GM04503 (cell line): Measurements from ENCODE around the gene BCL11A.
A peak's percentile ranks its signal among the peaks of the same experiment; 100 is the strongest.

Source experiments
- DNase-seq: peaks from one replicate; pipeline ENCODE4 v3.0.0-alpha.2; 2012; ENCODE audit warnings: low read depth

Gene BCL11A

DNA sequence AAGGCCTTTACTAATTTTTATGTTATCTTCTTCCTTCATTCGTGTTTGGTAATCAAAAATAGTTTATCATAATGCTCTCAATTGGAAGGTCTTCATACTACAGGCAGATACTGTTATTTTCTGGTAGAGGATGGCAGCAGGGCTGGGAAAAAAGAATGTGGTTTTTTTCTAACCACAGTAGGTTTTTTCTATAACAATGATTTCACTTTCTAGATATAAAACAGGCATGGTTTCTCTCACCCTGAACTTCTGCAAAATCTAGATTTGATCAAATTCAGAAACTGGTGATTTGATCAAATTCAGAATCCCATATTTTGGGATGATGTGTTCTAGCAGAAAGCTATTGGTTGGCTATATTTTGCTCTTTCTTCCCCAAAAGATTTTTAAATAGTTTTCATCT, 27.6 kb downstream of the BCL11A start:
- DNase-seq, result no peak

DNA sequence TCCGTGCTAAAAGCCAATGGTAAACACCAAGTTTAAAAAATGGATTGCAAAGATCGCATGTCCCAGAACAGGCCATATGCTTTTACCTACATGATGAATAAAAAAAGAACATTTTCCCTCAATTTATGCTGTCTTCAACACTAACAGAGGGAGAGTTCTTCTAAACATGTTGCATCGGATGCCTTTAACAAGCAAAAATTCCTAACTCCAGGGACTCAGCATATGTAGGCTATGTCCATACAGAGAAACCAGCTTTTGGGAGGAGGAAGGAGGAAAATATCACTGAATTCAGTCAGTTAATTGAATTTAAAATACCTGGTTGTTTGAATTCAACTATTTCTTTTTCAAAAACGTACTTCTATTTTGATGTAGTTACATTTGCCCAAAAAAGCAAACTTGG, 28.6 kb downstream of the BCL11A start:
- no peak for DNase-seq

GRCh38 chr2:60523963-60524362, 29.5 kb downstream of the BCL11A start:
- DNase-seq, result no peak

DNA sequence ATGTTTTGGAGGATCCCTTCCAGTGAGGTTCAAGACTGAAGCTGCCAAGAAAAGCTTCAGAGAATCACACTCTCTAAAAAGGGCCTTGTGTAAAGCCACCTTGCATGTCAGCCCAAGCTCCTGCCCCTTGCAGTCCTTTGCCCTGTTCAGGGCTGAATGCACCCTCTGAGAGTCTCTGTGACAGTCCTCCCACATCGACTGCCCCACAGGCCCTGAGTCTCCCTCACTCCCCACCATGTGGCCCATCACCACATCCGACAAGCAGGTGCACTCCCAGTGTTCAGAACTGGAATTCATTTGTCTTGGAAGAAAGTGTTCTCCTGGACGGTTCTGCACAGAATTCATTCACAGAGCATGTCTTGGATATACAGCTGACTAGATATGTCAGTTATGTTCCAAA, 31.0 kb downstream of the BCL11A start:
- no peak for DNase-seq

DNA sequence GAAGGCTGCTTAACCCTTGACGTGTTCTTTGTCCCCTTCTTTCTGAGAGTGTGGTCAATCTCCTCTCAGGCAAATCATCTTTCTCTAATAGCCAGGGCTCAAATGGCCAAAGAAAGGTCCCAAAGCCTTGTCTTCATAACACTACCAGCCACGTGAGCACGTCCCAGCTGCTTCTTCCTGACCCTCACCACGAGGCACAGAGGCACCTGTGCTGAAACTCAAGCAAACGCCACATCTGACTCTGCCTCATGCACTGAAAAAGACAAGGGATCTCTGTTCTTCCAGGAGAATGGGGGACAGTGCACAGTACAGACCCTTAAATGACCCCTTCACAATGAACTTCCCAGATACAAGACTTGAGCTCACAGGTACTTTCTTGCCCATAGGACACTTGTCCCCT, 31.8 kb downstream of the BCL11A start:
- DNase-seq, result no peak

DNA sequence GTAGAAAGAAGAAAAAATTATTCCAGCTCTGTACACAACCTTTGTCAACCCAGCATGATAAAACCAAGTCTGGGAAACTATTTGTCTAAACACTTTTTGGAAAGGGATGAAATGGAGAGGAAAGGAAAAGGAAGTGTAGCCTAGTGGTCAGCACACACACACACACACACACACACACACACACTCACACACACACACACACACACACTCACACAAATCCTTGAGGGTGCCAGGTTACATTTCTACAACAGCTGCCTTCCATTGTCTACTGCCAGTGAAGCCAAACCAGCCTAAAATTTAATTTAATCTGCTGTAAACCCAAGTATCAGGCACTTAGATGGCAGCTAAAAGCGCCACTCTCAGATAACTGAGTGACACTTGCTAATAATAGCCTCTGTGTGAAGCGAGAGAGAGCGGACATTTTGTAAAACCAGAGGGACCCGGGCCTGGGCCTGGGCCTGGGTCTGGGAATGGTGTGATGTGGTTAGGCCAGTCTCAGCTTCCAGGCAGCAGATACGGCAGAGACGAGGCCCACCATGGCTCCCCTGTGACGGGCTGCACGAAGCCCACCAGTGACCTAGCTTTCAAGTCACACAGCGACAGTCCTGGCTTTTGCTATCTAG, 32.4 kb downstream of the BCL11A start:
- DNase-seq, result no peak

DNA sequence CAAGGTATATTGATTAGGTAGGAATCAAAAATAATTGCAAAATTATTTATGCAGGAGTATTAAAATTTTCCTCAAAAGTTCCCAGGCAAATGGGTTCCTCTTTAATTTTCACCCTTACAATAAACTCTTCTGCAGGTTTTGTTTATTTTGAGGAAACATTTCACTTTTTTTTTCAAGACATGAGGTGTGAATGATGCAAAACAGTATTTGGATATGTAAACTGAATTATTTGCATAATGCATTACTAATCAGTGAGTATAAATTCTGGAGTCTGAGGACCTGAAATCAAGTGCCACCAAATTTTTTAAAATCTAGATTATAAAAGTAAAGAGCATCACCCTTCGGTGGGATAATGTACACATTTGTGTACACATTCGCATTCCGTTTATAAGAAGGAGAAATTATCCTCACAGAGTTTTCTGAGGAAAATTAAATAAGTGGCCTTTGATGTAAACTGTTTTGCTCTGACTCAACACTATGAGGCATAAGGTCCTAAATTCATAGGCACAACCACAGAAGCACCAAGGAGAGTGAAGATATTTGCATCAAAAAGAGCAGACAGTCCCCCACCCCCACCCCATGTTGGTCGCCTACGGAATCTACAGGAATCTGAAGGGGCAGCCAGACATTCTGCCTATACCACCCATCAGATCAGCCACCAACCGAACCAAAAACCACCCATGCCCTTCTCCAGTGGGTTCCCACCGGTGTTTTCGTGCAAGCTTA, 33.1 kb downstream of the BCL11A start:
- no peak for DNase-seq

GRCh38 chr2:60519231-60519863, 34.1 kb downstream of the BCL11A start:
- no peak for DNase-seq

DNA sequence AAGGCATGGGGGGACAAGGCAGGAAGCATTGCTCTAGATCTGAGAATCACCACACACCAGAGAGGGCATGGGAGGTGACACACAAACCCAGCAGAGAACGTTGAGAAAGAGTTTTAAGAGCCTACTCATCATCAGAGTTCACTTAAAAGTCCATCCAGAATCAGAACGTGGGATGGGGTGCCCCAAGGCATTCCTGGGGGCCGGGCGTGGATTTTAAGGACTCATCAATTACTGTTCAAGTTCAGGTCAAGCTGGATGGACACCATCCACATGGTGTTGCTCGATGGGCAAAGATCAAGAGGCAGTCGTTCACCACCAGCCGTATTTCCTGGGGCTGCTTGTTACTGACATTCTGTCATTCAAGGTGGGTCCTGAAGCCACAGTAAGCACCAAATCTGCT, 34.9 kb downstream of the BCL11A start:
- DNase-seq, result no peak

DNA sequence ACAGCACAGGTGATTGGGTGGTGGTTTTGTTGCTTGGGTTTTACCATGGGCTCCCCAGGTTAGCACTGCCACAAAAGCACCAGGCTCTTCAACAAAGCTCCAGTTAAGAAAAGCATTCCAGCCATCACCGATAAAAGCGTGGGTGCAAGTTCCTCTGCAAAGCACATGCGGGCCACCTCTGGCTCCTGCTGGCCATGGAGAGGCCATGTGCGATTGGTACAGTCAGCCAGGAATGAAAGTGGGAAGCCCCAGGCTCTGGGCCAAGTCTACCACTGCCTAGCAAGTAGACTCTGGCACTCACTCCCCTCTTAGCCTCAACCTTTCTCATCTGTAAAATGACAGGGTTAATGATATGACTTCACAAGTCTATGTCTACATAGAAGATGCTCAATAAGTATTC, 36.0 kb downstream of the BCL11A start:
- DNase-seq, result no peak

- DNase-seq, result no peak
These were observed 36.6 kb downstream of the BCL11A start for GRCh38 chr2:60516826-60517225.

- DNase-seq, result peak; percentile 55
These were observed 37.1 kb downstream of the BCL11A start for GRCh38 chr2:60516383-60516811.

- DNase-seq, result peak; percentile 50
These were observed 37.7 kb downstream of the BCL11A start for GRCh38 chr2:60515721-60516226.

GRCh38 chr2:60513996-60514395, 39.5 kb downstream of the BCL11A start:
- DNase-seq, result no peak

DNA sequence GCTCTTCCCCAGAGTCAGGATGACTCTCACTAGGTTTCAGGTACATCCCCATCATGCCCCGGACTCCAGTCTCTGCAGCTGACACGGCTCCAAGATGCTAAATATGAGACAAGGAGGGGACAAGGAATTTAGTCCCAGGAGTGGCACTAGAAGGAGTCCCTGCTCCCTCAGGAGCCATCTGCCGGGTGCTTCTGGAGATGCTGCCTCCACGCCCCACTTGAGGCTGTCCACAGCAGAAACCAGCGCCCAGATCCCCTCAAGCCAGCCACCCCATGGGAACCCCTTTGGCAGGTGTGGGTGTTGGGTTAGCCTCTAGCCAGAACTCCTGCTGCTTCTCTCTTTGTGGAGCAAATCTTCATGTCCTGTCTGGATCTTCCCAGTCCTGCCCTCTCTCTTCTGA, 40.3 kb downstream of the BCL11A start:
- DNase-seq, result no peak

DNA sequence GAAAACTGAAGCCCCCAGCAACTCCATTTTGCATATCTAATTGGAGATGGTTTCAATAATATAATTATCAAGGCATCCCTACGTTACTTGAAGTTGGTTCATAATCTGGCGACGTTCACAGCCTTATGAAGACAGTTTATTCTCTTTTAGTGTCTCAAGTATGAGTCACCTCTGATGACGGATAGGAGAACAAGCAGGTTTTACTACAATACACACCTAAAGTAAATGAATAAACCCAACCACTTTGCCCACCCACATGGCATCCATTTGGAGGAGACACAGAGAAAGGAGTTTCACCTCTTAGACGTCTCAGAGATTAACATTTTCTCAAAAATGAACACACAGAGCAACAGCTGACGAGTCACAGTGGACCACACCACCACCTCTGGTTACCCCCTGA, 40.8 kb downstream of the BCL11A start:
- DNase-seq, result no peak

GRCh38 chr2:60512062-60512622, 41.3 kb downstream of the BCL11A start:
- DNase-seq, result no peak

DNA sequence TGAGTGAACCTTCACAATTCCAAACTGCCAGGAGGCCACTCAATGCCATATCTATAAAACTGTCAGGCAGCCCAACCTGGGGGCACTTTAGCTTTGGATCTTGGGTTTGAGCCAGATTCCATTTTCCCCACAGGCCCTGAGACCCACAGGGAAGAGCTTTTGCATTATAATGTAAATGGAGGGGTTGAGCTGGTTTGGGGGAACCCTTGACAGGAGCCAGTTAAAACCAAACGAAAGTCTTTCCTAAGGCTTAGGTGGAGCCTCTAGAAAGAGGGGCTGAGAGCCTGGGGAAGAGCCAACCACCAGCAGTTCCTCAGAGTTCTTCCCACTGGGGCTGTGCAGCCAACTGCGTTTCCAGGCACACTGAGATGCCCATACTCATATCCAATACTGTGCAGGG, 42.7 kb downstream of the BCL11A start:
- DNase-seq, result no peak

DNA sequence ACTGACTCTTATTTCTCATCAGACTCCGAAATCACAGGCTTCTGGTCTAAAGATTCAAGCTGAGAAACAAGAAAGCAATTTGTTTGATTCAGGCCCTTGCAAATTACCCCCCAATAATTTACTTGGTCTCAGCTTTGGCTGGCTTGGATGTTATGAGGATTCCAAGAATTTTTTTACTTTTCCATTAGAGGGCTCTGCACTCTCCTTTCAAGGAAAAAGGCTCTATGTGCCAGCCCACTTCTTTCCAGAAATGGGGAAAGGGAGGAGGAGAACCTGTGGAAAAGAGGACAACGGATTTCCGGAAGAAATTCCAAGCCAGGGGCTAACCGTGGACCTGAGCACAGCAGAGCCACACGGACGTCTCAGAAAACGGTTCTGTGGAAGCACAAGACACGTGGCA, 44.4 kb downstream of the BCL11A start:
- no peak for DNase-seq

DNA sequence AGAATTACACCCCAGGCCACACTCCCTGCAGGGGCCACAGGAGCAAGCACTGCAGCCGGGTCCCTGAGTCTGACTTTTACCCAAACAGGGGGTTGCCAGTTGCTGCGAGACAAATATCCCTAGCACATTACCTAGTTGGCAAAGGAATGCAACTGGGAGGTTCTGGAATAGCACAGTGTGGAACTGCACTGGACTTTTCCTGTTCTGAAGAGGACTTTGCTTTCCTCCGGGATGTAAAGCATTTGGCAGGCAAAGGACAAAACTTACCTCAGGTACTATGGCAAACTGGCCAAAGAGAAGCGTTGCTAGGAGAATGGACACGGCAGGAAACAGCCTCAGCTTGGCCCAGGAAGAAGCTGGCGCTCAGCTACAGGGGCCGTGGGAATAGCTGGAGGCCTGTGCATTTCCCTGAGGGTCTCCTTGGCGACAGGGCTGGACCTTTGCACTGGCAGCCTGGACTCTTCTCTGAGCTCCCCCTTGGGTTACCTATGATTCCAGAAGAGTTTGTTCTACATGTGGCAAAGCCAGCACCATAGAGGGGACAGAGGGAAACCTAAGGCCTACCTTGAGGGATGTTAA, 45.0 kb downstream of the BCL11A start:
- DNase-seq, result no peak

GRCh38 chr2:60507211-60507965, 46.1 kb downstream of the BCL11A start:
- DNase-seq, result no peak

- no peak for DNase-seq
These were observed 47.6 kb downstream of the BCL11A start for GRCh38 chr2:60505880-60506260.
